Fibroblast of lung (primary cell): ENCODE results near the gene ZNF253.

ENCODE experiments used
- CTCF ChIP-seq, 2 donors: IDR thresholded peaks in 1 of 2; conservative IDR thresholded peaks in 1 of 2; 1 replicate in 1 of 2; 2 replicates in 1 of 2; pipeline ENCODE4 v1.5.1; 2011 to 2012; ENCODE audit warnings: low read length in 2 of 2, control low read depth in 1 of 2, inconsistent platforms in 1 of 2, low read depth in 1 of 2, mild to moderate bottlenecking in 1 of 2
- EZH2 ChIP-seq: IDR thresholded peaks from 2 replicates; pipeline ENCODE4 v1.5.1; 2012; ENCODE audit warnings: low read length, control low read depth, mild to moderate bottlenecking; ENCODE audit errors: missing control alignments

- TF ChIP-seq CTCF (conservative IDR thresholded peaks at IDR 0.05 in 1 of 2, IDR thresholded peaks at IDR 0.05 in 1 of 2; ENCODE audit: low read depth in 1 of 2, low read length in 2 of 2) (no peak), EZH2 (no peak)
Observed at GRCh38 chr19:19847781-19848180, 17.9 kb upstream of the ZNF253 start.
